Neural cell (in vitro differentiated cells): ENCODE measurements around the gene ZNF783.

ENCODE experiments used
- CTCF ChIP-seq: fragments of 450-650 bp; IDR thresholded peaks from 2 replicates; pipeline ENCODE4 v1.5.1; 2014; ENCODE audit warnings: antibody characterized with exemption, mild to moderate bottlenecking, moderate library complexity; ENCODE audit not compliant: poor library complexity, severe bottlenecking
- TAF1 ChIP-seq: IDR thresholded peaks from 2 replicates; pipeline ENCODE4 v1.6.1; 2012; ENCODE audit warnings: low read depth

DNA sequence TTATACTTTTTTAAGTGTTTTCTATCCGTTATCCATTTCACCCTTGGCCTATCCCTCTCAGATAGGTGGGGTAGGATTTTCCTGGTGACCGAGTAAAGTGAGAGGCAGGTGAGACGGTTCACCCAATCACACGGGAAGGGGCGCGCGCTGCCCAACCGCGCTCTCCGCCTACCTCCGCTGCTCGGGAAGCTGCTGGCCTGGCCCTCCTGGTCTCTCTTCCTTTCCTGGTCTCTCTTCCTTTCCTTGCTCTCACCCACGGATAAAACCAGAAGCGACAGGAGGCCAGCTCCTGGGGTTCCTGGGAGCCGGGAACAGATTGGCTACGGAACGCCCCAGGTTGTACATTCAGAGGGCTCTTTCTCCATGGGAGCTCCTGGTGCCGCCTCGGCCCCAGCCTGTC lies 36.9 kb upstream of the ZNF783 start:
- no peak for TF ChIP-seq CTCF
- TF ChIP-seq TAF1, result no peak
